HCT116 (cell line): ENCODE results near the gene LRRFIP1.

Experiments
- CTCF ChIP-seq, 3 experiments: fragments of 200-600 bp in 1 of 3; sonication (generic) in 1 of 3; IDR thresholded peaks in 2 of 3; conservative IDR thresholded peaks in 1 of 3; 2 replicates each; pipeline ENCODE4 v1.5.1; 2012 to 2017; ENCODE audit warnings: low read depth in 2 of 3, low read length in 2 of 3, antibody characterized with exemption in 1 of 3, borderline replicate concordance in 1 of 3, control low read depth in 1 of 3, mild to moderate bottlenecking in 1 of 3, mixed read lengths in 1 of 3, mixed run types in 1 of 3, moderate library complexity in 1 of 3; ENCODE audit not compliant: insufficient read depth in 1 of 3
- EZH2phosphoT487 ChIP-seq: fragments of 200-600 bp; IDR thresholded peaks from 2 replicates; pipeline ENCODE4 v1.6.1; 2018; ENCODE audit warnings: antibody characterized with exemption, borderline replicate concordance
- POLR2A ChIP-seq: IDR thresholded peaks from 2 replicates; pipeline ENCODE4 v1.7.0; 2011; ENCODE audit warnings: borderline replicate concordance; ENCODE audit not compliant: insufficient read depth, insufficient read length; ENCODE audit errors: extremely low read depth
- SP1 ChIP-seq: IDR thresholded peaks from 2 replicates; pipeline ENCODE4 v1.6.1; 2012; ENCODE audit warnings: low read depth
- YY1 ChIP-seq: IDR thresholded peaks from 2 replicates; pipeline ENCODE4 v1.6.1; 2011; ENCODE audit warnings: low read length, low read depth, moderate library complexity, mild to moderate bottlenecking; ENCODE audit not compliant: insufficient replicate concordance; ENCODE audit errors: extremely low read depth
- ZNF274 ChIP-seq: fragments of 200-500 bp; sonication (Bioruptor generic); IDR thresholded peaks from 2 replicates; pipeline ENCODE4 v1.6.1; 2014; ENCODE audit warnings: mild to moderate bottlenecking, low read depth, low read length, inconsistent platforms

GRCh38 chr2:237798236-237799059 lies 171.1 kb downstream of the LRRFIP1 start, which contains the start of gene RBM44:
- TF ChIP-seq YY1, result no peak
- TF ChIP-seq POLR2A, result no peak
- no peak for TF ChIP-seq CTCF (IDR thresholded peaks at IDR 0.05 in 2 of 3, conservative IDR thresholded peaks at IDR 0.05 in 1 of 3; ENCODE audit: borderline replicate concordance in 1 of 3, insufficient read depth in 1 of 3, low read depth in 2 of 3, low read length in 2 of 3)
- TF ChIP-seq SP1, result no peak
- TF ChIP-seq ZNF274, result no peak
- TF ChIP-seq EZH2phosphoT487, result no peak
